ENCODE measurements around the gene FSTL5.

DNA sequence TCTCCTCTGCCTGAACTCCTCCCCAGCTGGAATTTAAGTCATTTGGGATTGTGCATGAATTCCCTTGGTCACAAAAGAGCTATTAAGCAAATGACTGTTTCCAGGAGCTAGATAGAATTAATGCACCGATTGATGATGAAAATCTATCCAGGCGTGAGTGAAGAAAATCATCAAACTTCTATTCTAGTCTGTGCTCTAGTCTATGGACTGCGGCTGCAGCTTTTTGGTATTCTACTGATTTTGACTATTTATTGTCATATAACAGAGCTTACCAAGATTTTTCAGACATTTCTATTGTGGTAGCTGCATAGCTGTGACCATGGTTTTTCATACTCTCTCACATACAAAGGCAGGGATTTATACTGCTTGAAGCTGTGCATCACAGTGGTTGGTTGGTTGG, 403.8 kb downstream of the FSTL5 start:
- TF ChIP-seq, protein P1, sequence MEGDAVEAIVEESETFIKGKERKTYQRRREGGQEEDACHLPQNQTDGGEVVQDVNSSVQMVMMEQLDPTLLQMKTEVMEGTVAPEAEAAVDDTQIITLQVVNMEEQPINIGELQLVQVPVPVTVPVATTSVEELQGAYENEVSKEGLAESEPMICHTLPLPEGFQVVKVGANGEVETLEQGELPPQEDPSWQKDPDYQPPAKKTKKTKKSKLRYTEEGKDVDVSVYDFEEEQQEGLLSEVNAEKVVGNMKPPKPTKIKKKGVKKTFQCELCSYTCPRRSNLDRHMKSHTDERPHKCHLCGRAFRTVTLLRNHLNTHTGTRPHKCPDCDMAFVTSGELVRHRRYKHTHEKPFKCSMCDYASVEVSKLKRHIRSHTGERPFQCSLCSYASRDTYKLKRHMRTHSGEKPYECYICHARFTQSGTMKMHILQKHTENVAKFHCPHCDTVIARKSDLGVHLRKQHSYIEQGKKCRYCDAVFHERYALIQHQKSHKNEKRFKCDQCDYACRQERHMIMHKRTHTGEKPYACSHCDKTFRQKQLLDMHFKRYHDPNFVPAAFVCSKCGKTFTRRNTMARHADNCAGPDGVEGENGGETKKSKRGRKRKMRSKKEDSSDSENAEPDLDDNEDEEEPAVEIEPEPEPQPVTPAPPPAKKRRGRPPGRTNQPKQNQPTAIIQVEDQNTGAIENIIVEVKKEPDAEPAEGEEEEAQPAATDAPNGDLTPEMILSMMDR (IDR thresholded peaks at IDR 0.05; ENCODE audit: low read length), result no peak
- TF ChIP-seq EZH2 (optimal IDR thresholded peaks at IDR 0.05; ENCODE audit: low read depth, low read length), result no peak
